Tibial nerve (tissue), 4 donors: ENCODE results near the gene PARP15. TPM values are rescaled to one million over a fixed set of nuclear protein-coding genes. Genes with fewer than 3 reads are reported as not detected.

Experiments
- DNase-seq, 2 donors: peaks; one replicate each; pipeline ENCODE4 v3.0.0-alpha.2; 2019; ENCODE audit warnings: low spot score in 2 of 2
- H3K27ac ChIP-seq, 4 donors: fragments of 200-600 bp; sonication (generic) in 3 of 4; one replicate each; pipeline ENCODE4 v1.5.1; 2017 to 2019; ENCODE audit warnings: mild to moderate bottlenecking in 1 of 4
- H3K27me3 ChIP-seq, 2 donors: fragments of 200-600 bp; sonication (generic) in 1 of 2; one replicate each; pipeline versions ENCODE4 v1.5.1 to v1.6.0; 2017 to 2019
- H3K36me3 ChIP-seq, 3 donors: fragments of 200-600 bp; sonication (generic); one replicate each; pipeline ENCODE4 v1.5.1; 2018 to 2019
- H3K4me1 ChIP-seq, 4 donors: fragments of 200-600 bp; sonication (generic) in 3 of 4; one replicate each; pipeline ENCODE4 v1.5.1; 2017 to 2019
- H3K4me3 ChIP-seq, 4 donors: fragments of 200-600 bp; sonication (generic) in 3 of 4; one replicate each; pipeline ENCODE4 v1.5.1; 2017 to 2019; ENCODE audit warnings: mild to moderate bottlenecking in 1 of 4, moderate library complexity in 1 of 4
- H3K9me3 ChIP-seq, 4 donors: fragments of 200-600 bp; sonication (generic) in 3 of 4; one replicate each; pipeline ENCODE4 v1.5.1; 2017 to 2019
- CTCF ChIP-seq, 5 experiments: fragments of 200-600 bp in 3 of 5; fragments of 450-650 bp in 2 of 5; sonication (generic) in 3 of 5; IDR thresholded peaks; one replicate each; pipeline ENCODE4 v1.5.1; 2016 to 2019; ENCODE audit warnings: antibody characterized with exemption in 5 of 5, mild to moderate bottlenecking in 3 of 5, moderate library complexity in 2 of 5
- EP300 ChIP-seq, 2 donors: sonication (generic); formaldehyde crosslinking; IDR thresholded peaks; one replicate each; pipeline ENCODE4 v1.6.1; 2017; ENCODE audit warnings: antibody characterized with exemption in 2 of 2, mild to moderate bottlenecking in 1 of 2
- POLR2A ChIP-seq, 2 donors: fragments of 450-650 bp; IDR thresholded peaks; one replicate each; pipeline ENCODE4 v1.6.1; 2017; ENCODE audit warnings: antibody characterized with exemption in 2 of 2, mild to moderate bottlenecking in 2 of 2, moderate library complexity in 2 of 2
- WGBS, 2 donors: methylation state at CpG; one replicate each; pipeline ENCODE4 v1.1.5; 2018; 5-methylcytosine and 5-hydroxymethylcytosine counted together
- total RNA-seq, 4 donors: library from RNA; depleted of rRNA; stranded (reverse); fragments of >200 nt; gene quantifications; one replicate each; pipeline ENCODE4 v1.1.0, GENCODE V29; 2016

The PARP15 gene
- total RNA-seq, 4 donors from 2014 or later, result 1.2 to 3.6 (median 2.8) TPM

DNA sequence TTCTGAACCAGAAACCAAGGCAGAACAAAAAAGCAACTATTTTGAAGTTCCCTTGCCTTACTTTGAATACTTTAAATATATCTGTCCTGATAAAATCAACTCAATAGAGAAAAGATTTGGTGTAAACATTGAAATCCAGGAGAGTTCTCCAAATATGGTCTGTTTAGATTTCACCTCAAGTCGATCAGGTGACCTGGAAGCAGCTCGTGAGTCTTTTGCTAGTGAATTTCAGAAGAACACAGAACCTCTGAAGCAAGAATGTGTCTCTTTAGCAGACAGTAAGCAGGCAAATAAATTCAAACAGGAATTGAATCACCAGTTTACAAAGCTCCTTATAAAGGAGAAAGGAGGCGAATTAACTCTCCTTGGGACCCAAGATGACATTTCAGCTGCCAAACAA is 8.7 kb upstream of the PARP15 start:
- H3K4me3 ChIP-seq, result no peak overlapping the region
- no peaks in the 10 kb centered on the region for H3K9me3 ChIP-seq
- H3K4me1 ChIP-seq, result peaks cover 0 to 25% (median 12%) of the 10 kb centered on the region in 4 donors
- 74 to 80% methylated on average over 3 of the region's 3 CpGs for WGBS, 2 donors
- no peaks in the 10 kb centered on the region for H3K27me3 ChIP-seq
- TF ChIP-seq CTCF (IDR thresholded peaks at IDR 0.05) (no peak), EP300 (IDR thresholded peaks at IDR 0.05) (no peak), POLR2A (IDR thresholded peaks at IDR 0.05) (no peak)
- H3K36me3 ChIP-seq, result peaks cover 0 to 79% (median 7%) of the 10 kb centered on the region in 3 donors
- no peak for DNase-seq
- H3K27ac ChIP-seq, result no peak overlapping the region

DNA sequence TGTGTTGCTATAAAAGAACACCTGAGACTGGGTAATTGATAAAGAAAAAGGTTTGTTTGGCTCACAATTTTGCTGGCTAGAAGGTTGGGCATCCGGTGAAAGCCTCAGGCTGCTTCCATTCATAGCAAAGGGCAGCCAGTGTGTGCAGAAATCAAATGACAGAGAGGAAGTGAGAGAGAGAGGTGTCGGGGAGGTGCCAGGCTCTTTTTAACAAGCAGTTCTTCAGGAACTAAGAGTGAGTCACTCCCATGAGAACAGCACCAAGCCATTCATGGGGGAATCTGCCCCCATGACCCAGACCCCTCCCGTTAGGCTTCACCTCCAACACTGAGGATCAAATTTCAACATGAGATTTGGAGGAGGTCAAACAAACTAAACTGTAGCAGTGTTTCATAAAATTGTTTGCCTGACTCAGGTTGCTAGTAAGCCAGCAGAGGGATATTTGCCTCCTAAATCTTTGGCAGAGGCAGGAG is 4.5 kb upstream of the PARP15 start:
- TF ChIP-seq EP300 (IDR thresholded peaks at IDR 0.05) (peak in 1 of 2 donors; percentile 9), POLR2A (IDR thresholded peaks at IDR 0.05) (no peak), CTCF (IDR thresholded peaks at IDR 0.05) (no peak)
- Histone ChIP-seq H3K9me3 (no peaks in the 10 kb centered on the region), H3K4me3 (no peak overlapping the region), H3K27ac (peak overlapping the region in 2 of 4 donors; percentile 31 to 51), H3K36me3 (peaks cover 0 to 63% (median 7%) of the 10 kb centered on the region in 3 donors), H3K4me1 (peaks cover 0 to 12% (median 4%) of the 10 kb centered on the region in 4 donors), H3K27me3 (no peaks in the 10 kb centered on the region)
- whole genome bisulfite sequencing, 2 donors, result 39 to 46% methylated on average over 3 of the region's 3 CpGs
- DNase-seq, result no peak

- no peak for TF ChIP-seq CTCF (IDR thresholded peaks at IDR 0.05)
- no peak for TF ChIP-seq EP300 (IDR thresholded peaks at IDR 0.05)
- TF ChIP-seq POLR2A (IDR thresholded peaks at IDR 0.05), result no peak
- H3K27ac ChIP-seq, result peak overlapping the region in 1 of 4 donors; percentile 78
- no peaks in the 10 kb centered on the region for H3K27me3 ChIP-seq
- peaks cover 0 to 31% (median 5%) of the 10 kb centered on the region in 3 donors for H3K36me3 ChIP-seq
- H3K9me3 ChIP-seq, result peaks cover 0 to 3% (median 0%) of the 10 kb centered on the region in 4 donors
- H3K4me3 ChIP-seq, result no peak overlapping the region
- DNase-seq, result no peak
- 63 to 64% methylated on average over 8 of the region's 8 CpGs for WGBS, 2 donors
- peaks cover 0 to 19% (median 4%) of the 10 kb centered on the region in 4 donors for H3K4me1 ChIP-seq
These were observed 1.1 kb upstream of the PARP15 start for GRCh38 chr3:122576174-122576940.

GRCh38 chr3:122578069-122578740 is 755 bp downstream of the PARP15 start:
- peak overlapping the region in 1 of 4 donors; percentile 78 for H3K27ac ChIP-seq
- peaks cover 0 to 11% (median 2%) of the 10 kb centered on the region in 4 donors for H3K4me1 ChIP-seq
- peaks cover 0 to 17% (median 0%) of the 10 kb centered on the region in 3 donors for H3K36me3 ChIP-seq
- WGBS, 2 donors, result 42 to 49% methylated on average over 5 of the region's 5 CpGs
- TF ChIP-seq POLR2A (IDR thresholded peaks at IDR 0.05) (no peak), EP300 (IDR thresholded peaks at IDR 0.05) (no peak), CTCF (IDR thresholded peaks at IDR 0.05) (no peak)
- peak overlapping the region; percentile 30 to 62 (median 56) for H3K4me3 ChIP-seq
- no peak for DNase-seq
- H3K9me3 ChIP-seq, result peaks cover 0 to 21% (median 5%) of the 10 kb centered on the region in 4 donors
- H3K27me3 ChIP-seq, result no peaks in the 10 kb centered on the region
